Measurements from ENCODE around the gene OPCML.

- no peak for TF ChIP-seq JUND (IDR thresholded peaks at IDR 0.05)
- TF ChIP-seq YY1 (IDR thresholded peaks at IDR 0.05), result no peak
- TF ChIP-seq, protein P1, sequence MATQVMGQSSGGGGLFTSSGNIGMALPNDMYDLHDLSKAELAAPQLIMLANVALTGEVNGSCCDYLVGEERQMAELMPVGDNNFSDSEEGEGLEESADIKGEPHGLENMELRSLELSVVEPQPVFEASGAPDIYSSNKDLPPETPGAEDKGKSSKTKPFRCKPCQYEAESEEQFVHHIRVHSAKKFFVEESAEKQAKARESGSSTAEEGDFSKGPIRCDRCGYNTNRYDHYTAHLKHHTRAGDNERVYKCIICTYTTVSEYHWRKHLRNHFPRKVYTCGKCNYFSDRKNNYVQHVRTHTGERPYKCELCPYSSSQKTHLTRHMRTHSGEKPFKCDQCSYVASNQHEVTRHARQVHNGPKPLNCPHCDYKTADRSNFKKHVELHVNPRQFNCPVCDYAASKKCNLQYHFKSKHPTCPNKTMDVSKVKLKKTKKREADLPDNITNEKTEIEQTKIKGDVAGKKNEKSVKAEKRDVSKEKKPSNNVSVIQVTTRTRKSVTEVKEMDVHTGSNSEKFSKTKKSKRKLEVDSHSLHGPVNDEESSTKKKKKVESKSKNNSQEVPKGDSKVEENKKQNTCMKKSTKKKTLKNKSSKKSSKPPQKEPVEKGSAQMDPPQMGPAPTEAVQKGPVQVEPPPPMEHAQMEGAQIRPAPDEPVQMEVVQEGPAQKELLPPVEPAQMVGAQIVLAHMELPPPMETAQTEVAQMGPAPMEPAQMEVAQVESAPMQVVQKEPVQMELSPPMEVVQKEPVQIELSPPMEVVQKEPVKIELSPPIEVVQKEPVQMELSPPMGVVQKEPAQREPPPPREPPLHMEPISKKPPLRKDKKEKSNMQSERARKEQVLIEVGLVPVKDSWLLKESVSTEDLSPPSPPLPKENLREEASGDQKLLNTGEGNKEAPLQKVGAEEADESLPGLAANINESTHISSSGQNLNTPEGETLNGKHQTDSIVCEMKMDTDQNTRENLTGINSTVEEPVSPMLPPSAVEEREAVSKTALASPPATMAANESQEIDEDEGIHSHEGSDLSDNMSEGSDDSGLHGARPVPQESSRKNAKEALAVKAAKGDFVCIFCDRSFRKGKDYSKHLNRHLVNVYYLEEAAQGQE (IDR thresholded peaks at IDR 0.05), result no peak
- TF ChIP-seq, protein P2, sequence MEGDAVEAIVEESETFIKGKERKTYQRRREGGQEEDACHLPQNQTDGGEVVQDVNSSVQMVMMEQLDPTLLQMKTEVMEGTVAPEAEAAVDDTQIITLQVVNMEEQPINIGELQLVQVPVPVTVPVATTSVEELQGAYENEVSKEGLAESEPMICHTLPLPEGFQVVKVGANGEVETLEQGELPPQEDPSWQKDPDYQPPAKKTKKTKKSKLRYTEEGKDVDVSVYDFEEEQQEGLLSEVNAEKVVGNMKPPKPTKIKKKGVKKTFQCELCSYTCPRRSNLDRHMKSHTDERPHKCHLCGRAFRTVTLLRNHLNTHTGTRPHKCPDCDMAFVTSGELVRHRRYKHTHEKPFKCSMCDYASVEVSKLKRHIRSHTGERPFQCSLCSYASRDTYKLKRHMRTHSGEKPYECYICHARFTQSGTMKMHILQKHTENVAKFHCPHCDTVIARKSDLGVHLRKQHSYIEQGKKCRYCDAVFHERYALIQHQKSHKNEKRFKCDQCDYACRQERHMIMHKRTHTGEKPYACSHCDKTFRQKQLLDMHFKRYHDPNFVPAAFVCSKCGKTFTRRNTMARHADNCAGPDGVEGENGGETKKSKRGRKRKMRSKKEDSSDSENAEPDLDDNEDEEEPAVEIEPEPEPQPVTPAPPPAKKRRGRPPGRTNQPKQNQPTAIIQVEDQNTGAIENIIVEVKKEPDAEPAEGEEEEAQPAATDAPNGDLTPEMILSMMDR (IDR thresholded peaks at IDR 0.05; ENCODE audit: low read depth, low read length, missing input control), result no peak
- no peak for TF ChIP-seq RAD21 (IDR thresholded peaks at IDR 0.05)
- no peak for TF ChIP-seq TAF1 (conservative IDR thresholded peaks at IDR 0.05)
- TF ChIP-seq, protein P3, sequence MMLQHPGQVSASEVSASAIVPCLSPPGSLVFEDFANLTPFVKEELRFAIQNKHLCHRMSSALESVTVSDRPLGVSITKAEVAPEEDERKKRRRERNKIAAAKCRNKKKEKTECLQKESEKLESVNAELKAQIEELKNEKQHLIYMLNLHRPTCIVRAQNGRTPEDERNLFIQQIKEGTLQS (IDR thresholded peaks at IDR 0.05), result no peak
- no peak for TF ChIP-seq SP1 (IDR thresholded peaks at IDR 0.05)
- no peak for TF ChIP-seq EGR1 (IDR thresholded peaks at IDR 0.05; ENCODE audit: low read depth in 2 of 2)
- no peak for TF ChIP-seq MAX (IDR thresholded peaks at IDR 0.05)
- TF ChIP-seq FOXA2 (IDR thresholded peaks at IDR 0.05), result no peak
- TF ChIP-seq RXRA (IDR thresholded peaks at IDR 0.05), result no peak
Measured at GRCh38 chr11:132944569-132944944, 587.7 kb downstream of the OPCML start.
